HepG2 (cell line): ENCODE data around the gene DIP2C. TPM values are rescaled to one million over a fixed set of nuclear protein-coding genes. Genes with fewer than 3 reads are reported as not detected.

Source experiments
- ATAC-seq: fragments of 200-7000 bp; cut with Tn5 transposase; 3 replicates; pipeline ENCODE4 v1.9.1; 2020; ENCODE audit warnings: mild to moderate bottlenecking, moderate library complexity
- BruUV-seq: library from RNA; stranded (reverse); fragments of 400-500 nt; replicated peaks from 2 replicates; lab custom pipeline; 2021; lab: Mats Ljungman, UMichigan
- CTCF ChIA-PET: fragments of 300-600 bp; formaldehyde crosslinking; extraction: SDS; loops from one replicate; lab custom pipeline; 2021; ENCODE audit warnings: low total read pairs, inconsistent platforms, low intra/inter-chr PET ratio; lab: Yijun Ruan, JAX
- POLR2A ChIA-PET: fragments of 350-600 bp; sonication (Branson Sonifier 250); formaldehyde crosslinking; loops from one replicate; lab custom pipeline; 2020; ENCODE audit warnings: antibody characterized with exemption, inconsistent platforms; lab: Yijun Ruan, JAX
- DNase-seq: peaks from one replicate; pipeline ENCODE4 v3.0.0-alpha.2; 2015; ENCODE audit warnings: low spot score
- FAIRE-seq: peaks from 3 replicates; lab custom pipeline; 2011; peaks lifted over from hg19 to GRCh38; lab: Jason Lieb, UNC
- H2AFZ ChIP-seq: one replicate; pipeline ENCODE4 v1.6.1; 2011; ENCODE audit warnings: low read length, inconsistent platforms
- H3K27ac ChIP-seq: fragments of 300-600 bp; 3 replicates; pipeline ENCODE4 v1.8.0; 2011; ENCODE audit warnings: mixed run types, mild to moderate bottlenecking, mixed read lengths, low read length, inconsistent platforms; ENCODE audit not compliant: insufficient read depth; ENCODE audit errors: extremely low read length
- H3K27me3 ChIP-seq, 2 experiments: fragments of 200-600 bp in 1 of 2; 2 replicates in 1 of 2; 3 replicates in 1 of 2; pipeline versions ENCODE4 v1.6.0 to v1.8.0; 2011; ENCODE audit warnings: low read length in 2 of 2, mild to moderate bottlenecking in 2 of 2, moderate library complexity in 2 of 2, inconsistent platforms in 1 of 2; ENCODE audit not compliant: insufficient read depth in 2 of 2, control insufficient read depth in 1 of 2
- H3K36me3 ChIP-seq, 2 experiments: fragments of 200-600 bp in 1 of 2; replicated peaks in 1 of 2; 2 replicates in 1 of 2; 3 replicates in 1 of 2; pipeline versions ENCODE4 v1.5.1 to v1.8.0; 2011; ENCODE audit warnings: low read length in 2 of 2, inconsistent platforms in 1 of 2; ENCODE audit not compliant: insufficient read depth in 2 of 2, control insufficient read depth in 1 of 2
- H3K4me1 ChIP-seq: 2 replicates; pipeline ENCODE4 v1.5.1; 2012; ENCODE audit warnings: low read length, inconsistent platforms; ENCODE audit not compliant: insufficient read depth
- H3K4me2 ChIP-seq: 2 replicates; pipeline ENCODE4 v1.6.0; 2011; ENCODE audit warnings: low read depth, low read length, inconsistent platforms
- H3K4me3 ChIP-seq, 3 experiments: fragments of 200-600 bp in 1 of 3; sonication (generic), shearing (Covaris generic) in 1 of 3; replicated peaks in 1 of 3; 2 replicates each; pipeline ENCODE4 v1.5.1; 2011 to 2016; ENCODE audit warnings: low read length in 3 of 3, inconsistent platforms in 2 of 3, low read depth in 2 of 3, mild to moderate bottlenecking in 2 of 3, control low read depth in 1 of 3, mixed read lengths in 1 of 3; ENCODE audit not compliant: insufficient read depth in 1 of 3
- H3K79me2 ChIP-seq: one replicate; pipeline ENCODE4 v1.6.1; 2011; ENCODE audit warnings: low read length, inconsistent platforms; ENCODE audit not compliant: insufficient read depth
- H3K9ac ChIP-seq: 2 replicates; pipeline ENCODE4 v1.6.0; 2011; ENCODE audit warnings: mild to moderate bottlenecking, low read depth, low read length, inconsistent platforms; ENCODE audit not compliant: insufficient read depth
- H3K9me3 ChIP-seq: 2 replicates; pipeline ENCODE4 v1.5.1; 2012; ENCODE audit warnings: mild to moderate bottlenecking, low read length
- H4K20me1 ChIP-seq: 2 replicates; pipeline ENCODE4 v1.6.0; 2011; ENCODE audit warnings: inconsistent platforms, mild to moderate bottlenecking, low read length, moderate library complexity; ENCODE audit not compliant: insufficient read depth
- GMEB1 ChIP-seq: sonication (generic); formaldehyde crosslinking; IDR thresholded peaks from 2 replicates; pipeline ENCODE4 v1.5.1; 2020; ENCODE audit warnings: missing genetic modification reagents, mild to moderate bottlenecking, borderline replicate concordance
- HMGXB4 ChIP-seq, 2 experiments: sonication (generic) in 1 of 2; formaldehyde crosslinking in 1 of 2; IDR thresholded peaks; 2 replicates each; pipeline versions ENCODE4 v1.4.0 to v1.6.1; 2018 to 2020; ENCODE audit warnings: missing genetic modification reagents in 2 of 2, borderline replicate concordance in 1 of 2, low read depth in 1 of 2, mild to moderate bottlenecking in 1 of 2, missing biosample characterization in 1 of 2
- MED1 ChIP-seq: sonication (generic); formaldehyde crosslinking; IDR thresholded peaks from 2 replicates; pipeline ENCODE4 v1.4.0; 2020; ENCODE audit warnings: missing genetic modification reagents
- PTBP1 ChIP-seq: fragments of 200-400 bp; formaldehyde crosslinking; IDR thresholded peaks from 2 replicates; pipeline ENCODE4 v1.6.1; 2018; ENCODE audit warnings: low read length, low read depth; ENCODE audit not compliant: poor library complexity, severe bottlenecking
- SP5 ChIP-seq: IDR thresholded peaks from 2 replicates; pipeline ENCODE4 v1.6.1; 2016; ENCODE audit warnings: low read depth, borderline replicate concordance
- SRY ChIP-seq: sonication (generic); formaldehyde crosslinking; IDR thresholded peaks from 2 replicates; pipeline ENCODE4 v1.8.0; 2022; ENCODE audit warnings: mild to moderate bottlenecking, missing genetic modification reagents
- ZFP37 ChIP-seq: sonication (generic); formaldehyde crosslinking; IDR thresholded peaks from 2 replicates; pipeline ENCODE4 v1.4.0; 2020; ENCODE audit warnings: missing genetic modification reagents, borderline replicate concordance
- ZNF431 ChIP-seq: sonication (generic); formaldehyde crosslinking; IDR thresholded peaks from 2 replicates; pipeline ENCODE4 v1.9.0; 2022; ENCODE audit warnings: missing genetic modification reagents, low read depth, mild to moderate bottlenecking, borderline replicate concordance
- ZNF558 ChIP-seq: sonication (generic); formaldehyde crosslinking; IDR thresholded peaks from 2 replicates; pipeline ENCODE4 v1.9.0; 2022; ENCODE audit warnings: mild to moderate bottlenecking, missing genetic modification reagents, borderline replicate concordance
- ZNF574 ChIP-seq: sonication (generic); formaldehyde crosslinking; IDR thresholded peaks from 2 replicates; pipeline ENCODE4 v1.4.0; 2020; ENCODE audit warnings: missing genetic modification reagents
- ZNF629 ChIP-seq: sonication (generic); formaldehyde crosslinking; conservative IDR thresholded peaks from 2 replicates; pipeline ENCODE4 v1.5.0; 2020; ENCODE audit warnings: missing genetic modification reagents
- ZNF746 ChIP-seq: sonication (generic); formaldehyde crosslinking; IDR thresholded peaks from 2 replicates; pipeline ENCODE4 v1.8.0; 2022; ENCODE audit warnings: mild to moderate bottlenecking, missing genetic modification reagents
- ZSCAN21 ChIP-seq: sonication (generic); formaldehyde crosslinking; IDR thresholded peaks from 2 replicates; pipeline ENCODE4 v1.8.0; 2022; ENCODE audit warnings: mild to moderate bottlenecking, missing genetic modification reagents, moderate library complexity, borderline replicate concordance
- WGBS: methylation state at CpG from one replicate; pipeline ENCODE4 v1.1.6; 2017; ENCODE audit warnings: low lambda C conversion rate; 5-methylcytosine and 5-hydroxymethylcytosine counted together
- in situ Hi-C: cut with HindIII; loops from 2 replicates; pipeline ENCODE4 v1.10.0; 2017; ENCODE audit warnings: low pct_unique_long_range_greater_than_20kb; ENCODE audit not compliant: extremely low pct_ligation_motif_present
- intact Hi-C: fragments of 100-400 bp; cut with micrococcal nuclease; formaldehyde crosslinking; loops from one replicate; pipeline ENCODE4 v1.10.0; 2022; ENCODE audit not compliant: unreplicated experiment
- polyA plus RNA-seq, 8 experiments: library from polyadenylated mRNA; depleted of rRNA in 3 of 8; stranded (reverse) in 7 of 8; unstranded in 1 of 8; fragments of >200 nt; fragmentation: Illumina TruSeq in 4 of 8; extraction: Trizol in 4 of 8; gene quantifications; 2 replicates each; pipeline versions ENCODE4 v1.2.1 to v1.2.3, GENCODE V29; 2011 to 2016; ENCODE audit warnings: low read depth in 4 of 8, missing spikeins in 1 of 8, mixed read lengths in 1 of 8; ENCODE audit not compliant: insufficient read depth in 1 of 8
- total RNA-seq, 5 experiments: library from RNA; depleted of rRNA; stranded (reverse); fragments of >200 nt; fragmentation: Illumina TruSeq; extraction: Trizol; gene quantifications; 2 replicates each; pipeline ENCODE4 v1.2.3, GENCODE V29; 2016; ENCODE audit warnings: low read depth in 1 of 5

The DIP2C gene
- total and polyA plus RNA-seq, 2 of the 13 experiments (the other 11 are each of a cell fraction or from before 2014, with no cell fraction given): 2.2 to 2.7 TPM

- TF ChIP-seq ZNF574 (CRISPR knock-in tag) (no peak), ZSCAN21 (CRISPR knock-in tag) (0 out of 2 replicates have a peak, but pooled peaks have one; percentile 6), GMEB1 (CRISPR knock-in tag) (no peak), ZNF746 (CRISPR knock-in tag) (no peak), ZNF629 (CRISPR knock-in tag) (no peak)
These were observed 38.4 kb downstream of the DIP2C start (continued) for GRCh38 chr10:650886-651615.

- Histone ChIP-seq H3K9ac (peak overlapping the region; percentile 82), H3K4me2 (peak overlapping the region; percentile 86), H3K4me3 (peak overlapping the region; percentile 53 to 75 (median 66)), H3K4me1 (peaks cover 30% of the 10 kb centered on the region), H3K9me3 (no peaks in the 10 kb centered on the region), H3K79me2 (peaks cover 26% of the 10 kb centered on the region), H3K27me3 (no peaks in the 10 kb centered on the region), H3K27ac (peak overlapping the region; percentile 83), H3K36me3 (no peaks in the 10 kb centered on the region; a peak in 1 of 5 replicates), H2AFZ (no peak overlapping the region), H4K20me1 (no peaks in the 10 kb centered on the region)
- peak; percentile 49 for ATAC-seq
- DNase-seq: peak; percentile 6
- FAIRE-seq: no peak
- BruUV-seq: TSS peak; percentile 77
- CTCF ChIA-PET: no interaction called here
- 3% methylated on average over 4 of the region's 10 CpGs for WGBS
- in situ Hi-C loops: no loop called here
- intact Hi-C loops: no loop called here
- POLR2A ChIA-PET: interaction anchor here (1.4 to 1.8 kb wide), 3 partner anchors 11 to 25 kb away, joined by 6 to 21 read pairs (median 14); no protein-coding TSS in a partner anchor
- TF ChIP-seq PTBP1 (no peak), MED1 (CRISPR knock-in tag) (no peak), SRY (peak; percentile 15; the same call in 1 of the 2 replicates), SP5 (CRISPR knock-in tag) (peak; percentile 57; the same call in 1 of the 2 replicates), ZNF431 (CRISPR knock-in tag) (0 out of 2 replicates have a peak, but pooled peaks have one; percentile 56), HMGXB4 (CRISPR knock-in tag; IDR thresholded peaks at IDR 0.05; ENCODE audit: borderline replicate concordance in 1 of 2, low read depth in 1 of 2) (0 out of 4 replicates have a peak, but pooled peaks of 1 of the 2 experiments have one; percentile 49), ZFP37 (CRISPR knock-in tag) (0 out of 2 replicates have a peak, but pooled peaks have one; percentile 14), ZNF558 (CRISPR knock-in tag) (peak; percentile 74; the same call in 1 of the 2 replicates)
These were observed 39.0 kb downstream of the DIP2C start for GRCh38 chr10:650441-650851.
